IPS-18a (cell line): Measurements from ENCODE around the gene MYO5C.

Experiments used
- H3K27ac ChIP-seq: one replicate; pipeline ENCODE4 v1.5.1; 2013; ENCODE audit warnings: low read length
- H3K27me3 ChIP-seq: one replicate; pipeline ENCODE4 v1.6.1; 2013; ENCODE audit warnings: mild to moderate bottlenecking, low read length; ENCODE audit not compliant: control insufficient read depth, insufficient read depth
- H3K36me3 ChIP-seq: one replicate; pipeline ENCODE4 v1.6.1; 2013; ENCODE audit warnings: low read depth, low read length; ENCODE audit not compliant: control insufficient read depth
- H3K4me1 ChIP-seq: one replicate; pipeline ENCODE4 v1.6.1; 2013; ENCODE audit warnings: low read depth, low read length; ENCODE audit not compliant: control insufficient read depth
- H3K4me3 ChIP-seq: one replicate; pipeline ENCODE4 v1.5.1; 2013; ENCODE audit warnings: low read length
- H3K9ac ChIP-seq: one replicate; pipeline ENCODE4 v1.6.1; 2013; ENCODE audit warnings: mild to moderate bottlenecking, low read length, moderate library complexity
- H3K9me3 ChIP-seq: one replicate; pipeline ENCODE4 v1.6.1; 2013; ENCODE audit warnings: low read depth, low read length; ENCODE audit not compliant: control insufficient read depth

MYO5C gene, protein sequence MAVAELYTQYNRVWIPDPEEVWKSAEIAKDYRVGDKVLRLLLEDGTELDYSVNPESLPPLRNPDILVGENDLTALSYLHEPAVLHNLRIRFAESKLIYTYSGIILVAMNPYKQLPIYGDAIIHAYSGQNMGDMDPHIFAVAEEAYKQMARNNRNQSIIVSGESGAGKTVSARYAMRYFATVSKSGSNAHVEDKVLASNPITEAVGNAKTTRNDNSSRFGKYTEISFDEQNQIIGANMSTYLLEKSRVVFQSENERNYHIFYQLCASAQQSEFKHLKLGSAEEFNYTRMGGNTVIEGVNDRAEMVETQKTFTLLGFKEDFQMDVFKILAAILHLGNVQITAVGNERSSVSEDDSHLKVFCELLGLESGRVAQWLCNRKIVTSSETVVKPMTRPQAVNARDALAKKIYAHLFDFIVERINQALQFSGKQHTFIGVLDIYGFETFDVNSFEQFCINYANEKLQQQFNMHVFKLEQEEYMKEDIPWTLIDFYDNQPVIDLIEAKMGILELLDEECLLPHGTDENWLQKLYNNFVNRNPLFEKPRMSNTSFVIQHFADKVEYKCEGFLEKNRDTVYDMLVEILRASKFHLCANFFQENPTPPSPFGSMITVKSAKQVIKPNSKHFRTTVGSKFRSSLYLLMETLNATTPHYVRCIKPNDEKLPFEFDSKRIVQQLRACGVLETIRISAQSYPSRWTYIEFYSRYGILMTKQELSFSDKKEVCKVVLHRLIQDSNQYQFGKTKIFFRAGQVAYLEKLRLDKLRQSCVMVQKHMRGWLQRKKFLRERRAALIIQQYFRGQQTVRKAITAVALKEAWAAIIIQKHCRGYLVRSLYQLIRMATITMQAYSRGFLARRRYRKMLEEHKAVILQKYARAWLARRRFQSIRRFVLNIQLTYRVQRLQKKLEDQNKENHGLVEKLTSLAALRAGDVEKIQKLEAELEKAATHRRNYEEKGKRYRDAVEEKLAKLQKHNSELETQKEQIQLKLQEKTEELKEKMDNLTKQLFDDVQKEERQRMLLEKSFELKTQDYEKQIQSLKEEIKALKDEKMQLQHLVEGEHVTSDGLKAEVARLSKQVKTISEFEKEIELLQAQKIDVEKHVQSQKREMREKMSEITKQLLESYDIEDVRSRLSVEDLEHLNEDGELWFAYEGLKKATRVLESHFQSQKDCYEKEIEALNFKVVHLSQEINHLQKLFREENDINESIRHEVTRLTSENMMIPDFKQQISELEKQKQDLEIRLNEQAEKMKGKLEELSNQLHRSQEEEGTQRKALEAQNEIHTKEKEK (N-terminal part only)

DNA sequence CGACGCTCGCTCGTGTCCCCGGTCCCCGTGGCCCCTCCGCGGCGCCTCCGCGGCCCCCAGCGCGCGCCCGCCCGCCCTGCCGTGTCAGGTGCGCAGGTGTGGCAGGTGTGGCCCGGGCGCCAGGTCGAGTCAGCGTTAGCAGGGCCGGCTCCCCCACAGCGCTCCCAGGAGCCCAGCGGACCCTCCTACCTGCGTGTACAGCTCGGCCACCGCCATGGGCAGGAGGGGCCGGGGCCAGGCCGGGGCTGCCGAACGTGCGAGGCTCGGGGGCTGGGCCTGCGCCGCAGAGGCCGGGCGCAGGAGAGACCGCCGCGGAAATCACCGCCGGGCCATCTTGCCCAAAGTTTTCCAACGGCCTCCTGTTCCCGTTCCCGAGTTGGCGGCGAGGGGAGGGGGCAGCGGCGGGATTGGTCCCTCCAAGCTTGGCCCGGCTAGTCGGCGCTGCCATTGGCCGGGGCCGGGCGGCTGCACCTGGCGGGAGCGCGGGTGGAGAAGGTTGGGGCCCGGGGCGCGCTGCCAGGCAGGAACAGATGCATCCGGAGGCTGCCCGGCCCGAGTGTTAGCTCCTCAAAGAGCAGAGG, at the start of gene MYO5C:
Gene MYO5C, minus strand, starts transcription at position 384 of the 581 bp plus-strand sequence. Its CDS starts 168 bp downstream, at position 216.
- no peaks in the 10 kb centered on the region for H3K27me3 ChIP-seq
- peaks cover 8% of the 10 kb centered on the region for H3K36me3 ChIP-seq
- no peaks in the 10 kb centered on the region for H3K9me3 ChIP-seq
- no peaks in the 10 kb centered on the region for H3K4me1 ChIP-seq
- H3K27ac ChIP-seq, result no peak within 1 kb of the TSS
- peak within 1 kb of the TSS; percentile 61 for H3K9ac ChIP-seq
- peak within 1 kb of the TSS; percentile 62 for H3K4me3 ChIP-seq

DNA sequence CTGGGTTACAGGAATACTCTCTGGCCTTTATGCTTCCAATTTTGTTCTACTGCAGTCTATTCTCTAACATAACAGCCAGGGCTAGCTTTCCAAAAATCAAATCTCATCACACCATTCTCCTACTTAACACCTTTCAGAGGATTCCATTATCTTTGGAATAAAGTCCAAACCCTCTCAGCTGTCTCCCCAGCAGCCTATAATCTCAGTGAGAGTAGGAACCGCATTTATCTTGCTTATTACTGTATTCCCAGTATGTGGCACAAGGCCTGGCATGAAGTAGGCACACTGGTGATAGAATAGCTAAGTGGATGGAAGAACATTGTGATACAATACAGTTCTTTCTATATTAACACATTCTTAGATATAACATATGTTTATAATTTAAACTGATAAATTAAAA, 49.0 kb upstream of the MYO5C start:
- Histone ChIP-seq H3K36me3 (no peaks in the 10 kb centered on the region), H3K4me3 (no peak overlapping the region), H3K9me3 (no peaks in the 10 kb centered on the region), H3K27me3 (no peaks in the 10 kb centered on the region), H3K4me1 (no peaks in the 10 kb centered on the region), H3K27ac (no peak overlapping the region), H3K9ac (no peak overlapping the region)

DNA sequence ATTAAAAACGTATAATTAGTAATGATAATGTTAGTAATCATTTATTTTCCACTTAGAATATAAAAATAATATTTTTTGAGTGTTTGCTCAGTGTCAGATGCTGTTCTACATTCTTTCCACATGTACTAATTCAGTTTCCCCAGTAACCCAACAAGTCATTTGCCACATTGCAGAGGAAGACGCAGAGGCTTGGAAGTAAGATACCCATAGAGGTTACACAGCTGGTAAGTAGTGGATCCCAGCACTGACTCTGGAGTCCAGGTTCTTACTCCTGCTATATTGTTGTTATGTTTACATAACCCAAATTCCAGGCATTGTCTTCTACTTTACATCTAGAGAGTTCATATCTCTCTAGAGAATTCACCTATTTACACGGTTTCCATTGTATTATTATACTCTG, 48.2 kb upstream of the MYO5C start:
- Histone ChIP-seq H3K36me3 (no peaks in the 10 kb centered on the region), H3K4me3 (no peak overlapping the region), H3K9me3 (no peaks in the 10 kb centered on the region), H3K9ac (no peak overlapping the region), H3K27ac (no peak overlapping the region), H3K27me3 (no peaks in the 10 kb centered on the region), H3K4me1 (peaks cover 2% of the 10 kb centered on the region)

DNA sequence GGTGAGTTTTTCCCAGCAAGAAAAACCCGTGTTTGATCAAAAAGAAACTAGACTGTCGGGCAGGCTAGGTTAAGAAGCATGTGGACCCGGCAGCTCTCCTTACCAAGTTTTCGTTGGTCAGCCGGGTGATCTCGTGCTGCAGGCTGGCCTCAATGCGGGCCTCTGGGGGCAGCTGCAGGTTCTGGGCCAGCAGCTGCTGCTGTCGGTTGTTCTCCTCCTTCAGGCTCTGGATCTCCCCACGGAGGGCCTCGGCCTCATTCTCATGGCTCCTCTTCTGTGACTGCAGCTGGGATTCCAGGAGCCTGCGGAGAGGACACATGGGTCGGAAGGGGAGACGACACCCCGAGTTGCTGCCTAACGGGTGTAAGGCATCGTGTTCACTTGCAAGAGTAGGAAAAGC, 44.5 kb upstream of the MYO5C start:
- Histone ChIP-seq H3K27ac (no peak overlapping the region), H3K4me3 (no peak overlapping the region), H3K4me1 (peaks cover 24% of the 10 kb centered on the region), H3K9ac (no peak overlapping the region), H3K27me3 (no peaks in the 10 kb centered on the region), H3K36me3 (no peaks in the 10 kb centered on the region), H3K9me3 (no peaks in the 10 kb centered on the region)

DNA sequence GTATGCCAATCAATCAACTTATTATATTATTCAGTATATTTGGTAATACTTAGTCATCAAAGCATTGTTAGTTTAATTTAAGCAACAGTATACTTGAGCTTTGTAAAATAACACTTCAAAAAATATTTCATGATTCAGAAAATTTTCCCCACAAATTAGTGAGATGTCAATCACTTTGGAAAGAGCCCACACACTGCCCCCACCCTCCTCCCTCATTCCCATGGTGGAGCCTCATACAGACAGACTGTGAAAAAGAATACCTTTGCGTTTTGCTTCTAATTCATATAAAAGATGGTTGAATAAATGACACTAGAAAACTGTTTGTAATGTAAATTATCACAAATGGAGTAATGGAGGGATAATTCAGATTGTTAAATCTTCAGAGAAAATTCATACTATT, 43.3 kb upstream of the MYO5C start:
- no peak overlapping the region for H3K9ac ChIP-seq
- no peak overlapping the region for H3K4me3 ChIP-seq
- no peak overlapping the region for H3K27ac ChIP-seq
- H3K36me3 ChIP-seq, result no peaks in the 10 kb centered on the region
- H3K9me3 ChIP-seq, result no peaks in the 10 kb centered on the region
- H3K27me3 ChIP-seq, result no peaks in the 10 kb centered on the region
- H3K4me1 ChIP-seq, result peaks cover 24% of the 10 kb centered on the region

DNA sequence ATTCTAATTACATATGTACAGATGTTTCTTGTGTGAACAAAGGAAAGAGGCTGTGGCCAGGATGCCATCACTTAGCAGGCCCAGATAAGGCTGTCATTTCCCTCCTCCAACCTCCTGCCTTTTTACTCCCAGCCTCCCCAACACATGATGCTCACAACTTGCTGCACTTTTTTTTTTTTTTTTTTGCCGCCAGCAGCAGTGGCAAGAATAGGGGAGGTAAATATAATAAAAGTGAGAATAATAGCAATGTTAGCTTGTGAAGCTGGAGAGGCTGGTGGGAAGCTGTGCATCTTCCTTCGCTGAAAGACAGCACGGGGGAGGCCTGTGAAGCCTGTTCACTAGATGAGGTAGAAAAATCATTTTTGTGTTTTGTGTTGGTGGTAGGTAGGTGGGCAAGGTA, 42.5 kb upstream of the MYO5C start:
- Histone ChIP-seq H3K36me3 (no peaks in the 10 kb centered on the region), H3K9me3 (no peaks in the 10 kb centered on the region), H3K27me3 (no peaks in the 10 kb centered on the region), H3K4me3 (no peak overlapping the region), H3K27ac (no peak overlapping the region), H3K4me1 (peaks cover 24% of the 10 kb centered on the region), H3K9ac (no peak overlapping the region)

DNA sequence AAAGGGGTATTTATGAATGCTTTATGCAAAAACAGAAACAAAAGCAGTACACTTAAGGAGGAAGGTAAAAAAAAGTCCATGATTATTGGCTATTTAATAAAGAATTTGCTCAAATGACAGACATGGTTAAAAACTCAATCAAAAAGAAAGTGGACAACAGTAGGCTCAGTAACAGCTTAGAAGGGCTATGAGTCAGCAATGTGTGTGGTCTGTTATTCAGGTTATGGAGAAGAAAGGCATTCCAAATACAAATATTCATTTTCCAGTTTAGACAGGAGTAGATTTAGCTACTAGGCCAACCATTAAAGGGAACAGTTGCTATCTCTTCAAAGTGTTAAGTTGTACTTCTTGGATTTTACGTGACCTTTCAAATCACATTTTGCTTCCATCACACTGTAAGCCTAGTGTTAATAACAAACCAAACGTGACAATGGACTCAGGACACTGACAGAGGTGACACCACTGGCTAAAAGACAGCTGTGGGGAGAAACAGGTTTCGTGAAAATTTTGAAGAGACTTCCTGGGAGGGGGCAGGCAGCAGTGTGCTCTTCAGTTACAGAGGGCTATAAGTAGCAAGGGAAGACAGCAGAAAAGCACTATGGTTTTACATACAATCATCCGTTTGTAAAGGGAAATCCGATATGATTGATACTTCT, 41.7 kb upstream of the MYO5C start:
- no peaks in the 10 kb centered on the region for H3K36me3 ChIP-seq
- H3K9me3 ChIP-seq, result no peaks in the 10 kb centered on the region
- H3K4me1 ChIP-seq, result peaks cover 24% of the 10 kb centered on the region
- no peak overlapping the region for H3K9ac ChIP-seq
- H3K27ac ChIP-seq, result no peak overlapping the region
- H3K4me3 ChIP-seq, result no peak overlapping the region
- no peaks in the 10 kb centered on the region for H3K27me3 ChIP-seq

DNA sequence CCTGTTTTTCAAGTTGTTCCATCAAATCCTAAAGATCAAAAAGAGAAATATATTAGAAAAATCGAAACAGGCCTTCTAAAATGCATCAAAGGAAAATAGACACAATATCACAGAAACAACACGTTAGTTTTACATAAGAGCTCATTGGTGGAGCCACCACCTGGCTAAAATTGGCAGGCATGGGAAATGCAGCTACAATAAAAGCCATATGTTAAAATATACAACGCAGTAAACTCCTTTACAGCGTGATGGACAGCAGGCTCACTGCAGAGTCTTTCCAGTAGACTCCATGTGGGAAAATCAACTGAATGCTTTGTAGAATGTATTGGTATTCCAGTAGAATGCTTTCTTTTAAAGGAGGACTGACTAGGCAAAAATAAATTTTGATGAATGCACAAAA, 40.9 kb upstream of the MYO5C start:
- Histone ChIP-seq H3K27me3 (no peaks in the 10 kb centered on the region), H3K4me1 (peaks cover 24% of the 10 kb centered on the region)

DNA sequence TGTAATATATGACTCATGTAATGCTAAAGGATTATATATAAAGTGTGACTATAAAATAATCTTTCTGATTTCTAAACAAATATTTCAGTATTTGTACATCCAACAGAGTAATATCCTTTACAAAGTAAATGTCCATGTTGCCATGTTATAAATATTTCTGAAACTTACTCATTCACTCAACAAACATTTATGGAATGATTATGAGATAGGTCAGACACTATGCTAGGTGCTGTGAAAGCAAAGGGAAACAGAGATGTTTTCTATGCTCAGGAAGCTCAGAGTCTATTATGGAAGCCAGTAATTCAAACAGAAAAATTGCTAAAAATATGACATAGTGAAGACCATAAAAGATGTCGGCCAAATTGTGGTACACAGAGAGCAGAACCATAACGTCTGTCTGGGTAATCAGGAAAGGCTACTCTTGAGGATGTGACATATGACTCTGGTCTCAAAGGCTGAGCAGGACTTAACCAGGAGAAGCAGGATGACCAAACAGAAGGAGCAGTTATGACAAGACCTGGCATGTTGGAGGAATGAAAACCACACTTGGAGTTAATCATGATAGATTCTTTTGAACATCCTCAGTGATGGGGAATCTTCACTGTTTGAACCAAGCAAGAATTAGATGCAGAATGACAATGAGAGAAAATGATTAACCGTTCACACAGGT, 39.0 kb upstream of the MYO5C start:
- no peaks in the 10 kb centered on the region for H3K27me3 ChIP-seq
- H3K4me1 ChIP-seq, result peaks cover 27% of the 10 kb centered on the region
- H3K27ac ChIP-seq, result no peak overlapping the region
- H3K4me3 ChIP-seq, result no peak overlapping the region
- H3K9me3 ChIP-seq, result no peaks in the 10 kb centered on the region
- H3K9ac ChIP-seq, result no peak overlapping the region
- H3K36me3 ChIP-seq, result no peaks in the 10 kb centered on the region

More for the DNA sequence above, 40.9 kb upstream of the MYO5C start:
- Histone ChIP-seq H3K27ac (no peak overlapping the region), H3K4me3 (no peak overlapping the region), H3K9ac (no peak overlapping the region), H3K9me3 (no peaks in the 10 kb centered on the region), H3K36me3 (no peaks in the 10 kb centered on the region)

DNA sequence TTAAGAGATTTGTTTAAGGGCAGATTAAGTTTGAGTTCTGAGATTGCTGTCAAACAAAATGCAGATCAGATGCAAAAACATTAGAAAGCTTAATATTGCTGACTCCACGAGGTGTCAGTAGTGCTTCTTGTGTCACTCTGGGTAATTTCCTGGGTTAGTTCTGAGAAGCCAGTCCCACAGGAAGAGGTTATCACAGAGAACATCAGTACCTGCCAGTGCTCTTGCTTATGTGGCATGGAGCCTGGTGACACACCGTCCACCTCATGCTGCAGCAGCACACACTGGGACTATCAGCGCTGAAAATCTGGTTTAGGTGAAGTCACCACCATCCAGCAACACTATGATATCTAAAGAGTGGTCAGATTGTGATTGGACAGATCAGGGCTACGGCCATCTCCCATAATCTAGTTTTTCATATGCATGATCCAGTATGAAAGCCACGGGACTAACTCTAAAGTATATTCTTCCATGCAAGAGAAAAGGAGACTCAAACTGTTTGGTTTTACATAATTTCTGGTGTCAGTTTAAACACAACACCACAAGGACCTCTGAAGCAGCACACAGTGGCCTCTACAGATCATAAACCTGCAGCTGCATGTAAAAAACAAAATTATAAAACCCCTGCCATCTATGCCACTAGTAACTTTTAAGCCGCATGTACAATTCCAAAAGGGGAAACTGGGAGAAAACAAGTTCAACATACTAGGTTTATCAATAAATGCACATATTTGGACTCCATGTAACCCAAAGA, 36.1 kb upstream of the MYO5C start:
- no peaks in the 10 kb centered on the region for H3K36me3 ChIP-seq
- H3K27ac ChIP-seq, result no peak overlapping the region
- H3K4me1 ChIP-seq, result peaks cover 5% of the 10 kb centered on the region
- H3K9ac ChIP-seq, result no peak overlapping the region
- no peaks in the 10 kb centered on the region for H3K27me3 ChIP-seq
- no peaks in the 10 kb centered on the region for H3K9me3 ChIP-seq
- no peak overlapping the region for H3K4me3 ChIP-seq
